Prostate gland (tissue), 2 donors: ENCODE measurements around the gene HNRNPF. TPM values are rescaled to one million over a fixed set of nuclear protein-coding genes. Genes with fewer than 3 reads are reported as not detected.

Source experiments
- DNase-seq: peaks from one replicate; pipeline ENCODE4 v3.0.0-alpha.2; 2019; ENCODE audit warnings: low spot score
- H3K27ac ChIP-seq, 2 donors: fragments of 200-600 bp; sonication (generic); 2 replicates each; pipeline ENCODE4 v1.5.1; 2017 to 2019
- H3K27me3 ChIP-seq: fragments of 200-600 bp; sonication (generic); replicated peaks from 2 replicates; pipeline ENCODE4 v1.5.1; 2019; ENCODE audit not compliant: insufficient read depth
- H3K36me3 ChIP-seq, 2 donors: fragments of 200-600 bp; sonication (generic); 1 replicate in 1 of 2; 2 replicates in 1 of 2; pipeline versions ENCODE4 v1.5.1 to v1.8.1; 2017 to 2019
- H3K4me1 ChIP-seq: fragments of 200-600 bp; sonication (generic); replicated peaks from 2 replicates; pipeline ENCODE4 v1.5.1; 2019
- H3K4me3 ChIP-seq, 2 donors: fragments of 200-600 bp; sonication (generic); 2 replicates each; pipeline ENCODE4 v1.5.1; 2017 to 2019
- H3K9me3 ChIP-seq: fragments of 200-600 bp; sonication (generic); 2 replicates; pipeline ENCODE4 v1.5.1; 2017
- POLR2A ChIP-seq: fragments of 450-650 bp; IDR thresholded peaks from one replicate; pipeline ENCODE4 v1.6.1; 2016; ENCODE audit warnings: antibody characterized with exemption, mild to moderate bottlenecking
- POLR2AphosphoS5 ChIP-seq: sonication (generic); formaldehyde crosslinking; IDR thresholded peaks from one replicate; pipeline ENCODE4 v1.6.1; 2017; ENCODE audit warnings: antibody characterized with exemption
- WGBS: methylation state at CpG from one replicate; pipeline ENCODE4 v1.1.5; 2018; 5-methylcytosine and 5-hydroxymethylcytosine counted together
- intact Hi-C: fragments of 100-400 bp; cut with DNase I; formaldehyde crosslinking; loops from one replicate; pipeline ENCODE4 v1.14.2; 2022
- total RNA-seq, 2 donors: library from RNA; depleted of rRNA; stranded (reverse); fragments of >200 nt; gene quantifications; one replicate each; pipeline ENCODE4 v1.1.0, GENCODE V29; 2016
- TF ChIP-seq, protein P1 (sequence below), 4 experiments: fragments of 200-600 bp in 2 of 4; fragments of 450-650 bp in 2 of 4; sonication (generic) in 2 of 4; IDR thresholded peaks; 1 replicate in 3 of 4; 2 replicates in 1 of 4; pipeline ENCODE4 v1.5.1; 2016 to 2019; ENCODE audit warnings: antibody characterized with exemption in 4 of 4, mild to moderate bottlenecking in 2 of 4, moderate library complexity in 2 of 4

The HNRNPF gene
- total RNA-seq, 2 donors from 2014 or later: 175 to 199 TPM

GRCh38 chr10:43355749-43356371 is 53.1 kb downstream of the HNRNPF start:
- DNase-seq: no peak
- Histone ChIP-seq H3K4me1 (no peaks in the 10 kb centered on the region), H3K36me3 (no peaks in the 10 kb centered on the region), H3K27ac (no peak overlapping the region), H3K27me3 (no peaks in the 10 kb centered on the region), H3K4me3 (no peak overlapping the region), H3K9me3 (no peaks in the 10 kb centered on the region)
- WGBS: 39% methylated on average over 4 of the region's 4 CpGs
- intact Hi-C loops: no loop called here
- TF ChIP-seq POLR2AphosphoS5 (no peak), POLR2A (no peak)
- TF ChIP-seq, protein P1, sequence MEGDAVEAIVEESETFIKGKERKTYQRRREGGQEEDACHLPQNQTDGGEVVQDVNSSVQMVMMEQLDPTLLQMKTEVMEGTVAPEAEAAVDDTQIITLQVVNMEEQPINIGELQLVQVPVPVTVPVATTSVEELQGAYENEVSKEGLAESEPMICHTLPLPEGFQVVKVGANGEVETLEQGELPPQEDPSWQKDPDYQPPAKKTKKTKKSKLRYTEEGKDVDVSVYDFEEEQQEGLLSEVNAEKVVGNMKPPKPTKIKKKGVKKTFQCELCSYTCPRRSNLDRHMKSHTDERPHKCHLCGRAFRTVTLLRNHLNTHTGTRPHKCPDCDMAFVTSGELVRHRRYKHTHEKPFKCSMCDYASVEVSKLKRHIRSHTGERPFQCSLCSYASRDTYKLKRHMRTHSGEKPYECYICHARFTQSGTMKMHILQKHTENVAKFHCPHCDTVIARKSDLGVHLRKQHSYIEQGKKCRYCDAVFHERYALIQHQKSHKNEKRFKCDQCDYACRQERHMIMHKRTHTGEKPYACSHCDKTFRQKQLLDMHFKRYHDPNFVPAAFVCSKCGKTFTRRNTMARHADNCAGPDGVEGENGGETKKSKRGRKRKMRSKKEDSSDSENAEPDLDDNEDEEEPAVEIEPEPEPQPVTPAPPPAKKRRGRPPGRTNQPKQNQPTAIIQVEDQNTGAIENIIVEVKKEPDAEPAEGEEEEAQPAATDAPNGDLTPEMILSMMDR (IDR thresholded peaks at IDR 0.05): no peak

- no peak overlapping the region for H3K4me3 ChIP-seq
- 19% methylated on average over 2 of the region's 2 CpGs for WGBS
- H3K4me1 ChIP-seq: peaks cover 3% of the 10 kb centered on the region
- H3K27me3 ChIP-seq: no peaks in the 10 kb centered on the region
- intact Hi-C loops: no loop called here
- H3K27ac ChIP-seq: no peak overlapping the region
- H3K9me3 ChIP-seq: no peaks in the 10 kb centered on the region
- H3K36me3 ChIP-seq: no peaks in the 10 kb centered on the region
- DNase-seq: no peak
- TF ChIP-seq POLR2AphosphoS5 (no peak), POLR2A (no peak)
- TF ChIP-seq, protein P1 (IDR thresholded peaks at IDR 0.05): no peak
These were observed 54.1 kb downstream of the HNRNPF start for GRCh38 chr10:43354879-43355380.

GRCh38 chr10:43354330-43354635 is 54.7 kb downstream of the HNRNPF start:
- Histone ChIP-seq H3K36me3 (no peaks in the 10 kb centered on the region), H3K4me1 (peaks cover 6% of the 10 kb centered on the region), H3K27me3 (no peaks in the 10 kb centered on the region), H3K9me3 (no peaks in the 10 kb centered on the region), H3K27ac (peak overlapping the region; percentile 34 to 52), H3K4me3 (no peak overlapping the region)
- 14% methylated on average over 2 of the region's 2 CpGs for WGBS
- DNase-seq: no peak
- intact Hi-C loops: no loop called here
- TF ChIP-seq POLR2A (no peak), POLR2AphosphoS5 (no peak)
- TF ChIP-seq, protein P1 (IDR thresholded peaks at IDR 0.05): no peak

GRCh38 chr10:43353495-43354329 is 55.3 kb downstream of the HNRNPF start:
- Histone ChIP-seq H3K4me3 (no peak overlapping the region), H3K27ac (peak overlapping the region; percentile 34 to 52), H3K36me3 (no peaks in the 10 kb centered on the region), H3K27me3 (no peaks in the 10 kb centered on the region), H3K4me1 (peaks cover 6% of the 10 kb centered on the region), H3K9me3 (no peaks in the 10 kb centered on the region)
- 10% methylated on average over 3 of the region's 3 CpGs for WGBS
- TF ChIP-seq POLR2A (no peak), POLR2AphosphoS5 (peak; percentile 16)
- TF ChIP-seq, protein P1 (IDR thresholded peaks at IDR 0.05): no peak
- intact Hi-C loops: no loop called here
- no peak for DNase-seq
